GM21619 (cell line): ENCODE measurements around the gene SVOPL.
A peak's percentile ranks its signal among the peaks of the same experiment; 100 is the strongest.

ENCODE experiments used
- ATAC-seq: cut with Tn5 transposase; IDR thresholded peaks from one replicate; pipeline ENCODE4 v1.9.1; 2021; ENCODE audit not compliant: unreplicated experiment

SVOPL gene

GRCh38 chr7:138610671-138611170 is 90.4 kb downstream of the SVOPL start:
- no peak for ATAC-seq

DNA sequence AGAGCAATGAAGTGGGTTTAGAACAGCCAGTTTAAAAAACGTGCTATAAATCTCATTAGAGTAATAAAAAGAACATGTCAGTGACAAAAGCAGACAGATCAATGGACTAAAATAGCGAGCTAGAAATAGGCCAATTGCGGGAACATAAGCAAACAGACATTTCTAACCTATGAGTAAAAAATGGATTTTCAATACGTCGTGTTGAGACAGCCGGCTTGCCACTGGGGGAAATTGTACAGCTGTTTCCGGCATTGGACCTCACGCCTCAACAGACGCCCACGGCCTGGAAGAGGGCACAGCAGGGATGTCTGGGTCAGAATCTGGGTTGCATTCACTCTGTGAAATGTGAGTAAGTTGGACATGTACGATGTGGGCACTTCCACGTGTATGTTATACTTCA is 92.9 kb downstream of the SVOPL start:
- no peak for ATAC-seq

DNA sequence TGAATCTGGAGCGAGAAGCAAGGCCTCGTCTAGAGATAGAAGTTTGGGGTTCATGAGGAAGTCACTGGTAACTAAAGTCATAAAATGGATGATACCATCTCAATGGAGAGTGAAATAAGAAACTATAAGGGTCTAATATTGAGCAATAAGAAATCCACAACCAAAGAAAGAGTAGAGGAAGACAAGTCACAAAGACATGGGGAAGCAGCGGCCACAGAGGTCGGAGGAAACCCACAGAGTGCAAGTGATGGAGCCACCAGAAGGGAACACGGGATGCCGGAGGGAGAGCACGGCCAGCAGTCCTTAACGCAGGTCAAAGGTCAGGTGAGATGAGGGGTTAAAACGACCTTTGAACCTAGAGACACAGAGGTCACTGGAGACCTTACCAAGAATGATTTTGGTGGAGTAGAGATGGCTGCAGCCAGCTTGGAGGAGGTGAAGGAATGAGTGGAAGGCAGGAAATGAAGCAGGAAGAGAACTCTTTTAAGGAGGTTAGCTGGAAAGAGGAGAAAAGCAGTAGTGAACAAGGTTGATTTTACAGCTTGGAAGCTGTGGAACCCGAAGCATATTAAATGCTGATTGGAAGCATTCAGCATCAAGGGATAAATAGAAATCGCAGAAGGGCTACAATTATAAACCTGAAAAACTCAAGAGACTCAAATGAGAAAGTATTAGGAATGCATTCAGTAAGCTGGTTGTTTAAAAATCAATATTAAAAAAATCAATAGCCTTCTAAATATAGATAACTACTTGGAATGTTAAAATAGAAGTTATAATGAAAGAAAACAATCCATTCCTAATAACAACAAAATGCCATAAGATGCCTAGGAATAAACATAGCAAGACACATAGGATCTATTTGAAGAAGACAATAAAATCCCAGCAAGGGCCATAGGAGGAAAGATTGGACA is 93.7 kb downstream of the SVOPL start:
- ATAC-seq = no peak

DNA sequence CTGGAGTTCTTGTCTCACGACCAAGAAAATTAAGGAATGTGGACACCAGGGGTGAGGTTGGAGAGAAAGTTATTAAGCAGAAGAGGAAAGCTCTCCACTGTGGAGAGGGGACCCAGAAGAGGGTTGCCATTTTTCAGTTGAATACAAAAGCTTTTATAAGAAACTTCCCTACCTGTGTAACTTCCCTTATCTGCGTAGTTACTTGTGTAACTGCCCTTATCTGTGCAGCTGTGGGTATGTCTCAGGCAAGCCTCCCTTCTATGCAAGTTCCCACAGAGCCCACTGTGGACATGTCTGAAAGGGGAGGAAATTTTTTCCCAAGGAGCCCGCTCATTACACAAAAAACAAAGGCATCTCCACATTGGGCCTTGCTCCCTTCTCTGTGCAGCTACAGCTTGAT is 94.9 kb downstream of the SVOPL start:
- no peak for ATAC-seq

DNA sequence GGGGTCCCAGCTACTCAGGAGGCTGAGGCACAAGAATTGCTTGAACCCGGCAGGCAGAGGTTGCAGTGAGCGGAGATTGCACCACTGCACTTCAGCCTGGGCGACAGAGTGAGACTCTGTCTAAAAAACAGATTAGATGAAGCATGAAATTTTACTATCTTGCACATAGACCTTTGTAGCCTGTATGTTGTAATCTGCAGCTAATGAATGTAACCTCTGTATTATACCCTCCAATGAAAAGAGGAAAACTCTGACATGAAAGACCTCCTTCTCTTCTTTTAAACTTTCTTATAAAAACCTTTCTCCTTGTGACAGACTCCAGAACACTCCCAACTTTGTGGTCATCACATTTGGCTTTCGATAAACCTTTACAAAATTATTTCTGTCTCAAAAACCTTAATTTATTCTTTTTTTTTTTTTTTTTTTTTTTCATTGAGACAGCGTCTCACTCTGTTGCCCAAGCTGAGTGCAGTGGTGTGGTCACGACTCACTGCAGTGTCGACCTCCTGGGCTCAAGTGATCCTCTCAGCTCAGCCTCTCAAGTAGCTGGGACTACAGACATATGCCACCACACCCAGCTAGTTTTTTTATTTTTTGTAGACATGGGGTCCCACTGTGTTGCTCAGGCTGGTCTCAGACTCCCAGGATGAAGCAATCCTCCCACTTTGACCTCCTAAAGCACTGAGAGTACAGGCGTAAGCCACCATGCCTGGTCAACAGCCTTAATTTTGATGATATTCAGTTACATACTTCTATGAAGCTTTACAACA is 97.4 kb downstream of the SVOPL start:
- ATAC-seq = no peak

DNA sequence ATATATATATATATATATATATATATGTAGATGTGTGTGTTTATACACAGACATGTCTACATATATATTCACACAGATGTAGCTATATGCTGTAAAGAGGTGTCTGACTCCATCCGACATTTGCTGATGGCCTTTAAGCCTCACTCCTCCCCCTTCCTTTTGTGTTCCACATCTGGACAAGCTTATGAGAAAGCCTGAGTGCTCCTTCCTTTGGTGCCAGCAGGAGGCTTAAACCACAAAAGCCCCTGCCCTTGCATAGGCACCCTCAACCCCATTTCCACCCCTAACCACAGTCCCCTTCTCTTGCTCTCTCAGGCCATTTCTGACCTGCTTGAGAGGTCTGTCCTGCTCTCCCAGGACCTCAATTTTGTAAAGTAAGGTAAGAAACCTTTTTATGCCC is 98.7 kb downstream of the SVOPL start:
- no peak for ATAC-seq

GRCh38 chr7:138595454-138595853 is 105.7 kb downstream of the SVOPL start:
- no peak for ATAC-seq

DNA sequence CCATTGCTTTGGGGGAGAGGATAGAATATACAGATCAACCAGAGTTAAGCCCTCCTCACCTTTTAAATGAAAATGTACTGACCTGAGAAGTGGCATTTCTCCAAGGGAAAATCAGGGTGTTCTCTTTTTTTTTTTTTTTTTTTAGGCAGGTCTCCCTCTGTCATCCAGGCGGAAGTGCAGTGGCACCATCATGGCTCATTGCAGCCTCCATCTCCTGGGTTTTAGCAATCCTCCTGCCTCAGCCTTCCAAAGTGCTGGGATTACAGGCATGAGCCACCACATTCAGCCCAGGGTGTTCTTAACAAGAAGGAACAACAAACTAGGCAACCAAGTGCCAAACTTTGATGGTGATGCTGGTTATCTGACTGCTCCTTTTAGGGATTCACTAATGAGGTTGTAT is 111.0 kb downstream of the SVOPL start:
- no peak for ATAC-seq

DNA sequence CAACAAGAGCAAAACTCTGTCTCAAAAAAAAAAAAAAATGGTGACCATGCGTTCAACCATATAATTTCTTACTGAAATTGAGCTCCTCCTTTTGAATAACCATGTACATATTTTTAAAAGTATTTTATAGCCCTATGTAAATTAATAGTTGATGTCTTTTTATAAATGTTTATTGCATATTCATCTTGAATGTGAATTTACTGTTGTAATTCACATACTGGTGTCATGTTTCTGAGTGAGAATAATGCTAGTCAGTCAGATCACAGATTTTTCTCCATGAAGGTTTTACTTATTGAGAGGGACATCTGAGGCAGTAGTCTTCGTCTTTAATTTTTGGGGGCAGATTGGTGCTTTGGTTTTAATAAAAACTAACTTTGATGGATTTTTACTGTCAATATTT is 112.2 kb downstream of the SVOPL start:
- ATAC-seq = no peak

GRCh38 chr7:138587485-138587884 is 113.7 kb downstream of the SVOPL start:
- ATAC-seq = no peak

DNA sequence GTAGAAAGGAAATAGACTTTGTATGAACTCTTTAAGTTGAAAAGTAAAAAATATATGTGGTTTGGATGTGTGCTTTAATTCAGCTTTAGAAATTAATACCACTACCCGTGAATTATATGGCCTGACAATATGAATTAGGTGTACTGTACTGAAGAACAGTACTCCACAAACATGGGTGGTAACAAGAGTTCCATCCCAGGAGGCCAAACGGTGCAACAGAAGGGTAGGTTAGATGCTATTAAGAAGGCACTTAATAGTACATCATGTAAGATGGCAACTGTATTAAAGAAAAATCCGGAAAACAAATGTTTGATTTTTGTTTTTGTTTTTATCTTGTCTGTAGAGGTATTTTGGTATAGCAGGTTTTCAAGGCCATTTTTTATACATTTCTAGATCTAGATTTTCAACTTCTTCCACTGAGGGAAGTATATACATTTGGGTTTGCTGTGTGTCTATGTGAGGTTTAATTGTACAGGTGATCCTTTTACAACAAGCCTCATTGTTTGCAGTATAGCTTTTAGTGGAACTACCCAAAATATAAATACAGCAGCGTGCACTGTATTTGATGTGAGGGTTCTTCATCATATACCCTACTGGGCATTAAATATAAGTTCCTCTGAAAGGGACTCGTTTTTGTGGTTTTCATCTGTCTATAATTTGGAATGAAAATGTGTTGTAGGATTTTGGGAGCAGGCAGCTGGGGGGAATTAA is 115.7 kb downstream of the SVOPL start:
- ATAC-seq = no peak

GRCh38 chr7:138584696-138585095 is 116.5 kb downstream of the SVOPL start:
- no peak for ATAC-seq

DNA sequence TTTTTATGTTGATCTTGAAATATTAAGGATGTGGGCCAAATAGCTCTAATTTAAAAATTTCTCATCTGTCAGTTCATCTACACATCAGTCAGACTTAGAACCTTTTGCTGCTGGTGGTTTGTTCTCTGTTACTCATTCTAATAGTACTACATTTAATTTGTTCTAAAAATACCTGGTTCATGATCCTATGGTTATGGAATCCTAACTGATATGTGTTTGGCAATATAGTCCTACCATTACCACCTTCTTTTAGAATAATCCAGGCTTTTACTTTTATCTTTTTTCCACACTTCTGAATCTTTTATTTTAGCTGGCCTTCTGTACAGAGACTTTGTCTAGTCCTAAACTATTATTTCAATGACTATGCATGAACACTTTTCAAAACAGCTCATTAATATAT is 116.9 kb downstream of the SVOPL start:
- ATAC-seq = no peak

GRCh38 chr7:138581065-138581464 is 120.1 kb downstream of the SVOPL start:
- peak; percentile 48 for ATAC-seq

- ATAC-seq = no peak
Measured at GRCh38 chr7:138579671-138580070, 121.5 kb downstream of the SVOPL start.

GRCh38 chr7:138579136-138579535 is 122.0 kb downstream of the SVOPL start:
- ATAC-seq = no peak

GRCh38 chr7:138575897-138576428 is 125.2 kb downstream of the SVOPL start:
- ATAC-seq = no peak

GRCh38 chr7:138573741-138574140 is 127.4 kb downstream of the SVOPL start:
- no peak for ATAC-seq

GRCh38 chr7:138570715-138571114 is 130.4 kb downstream of the SVOPL start:
- no peak for ATAC-seq

GRCh38 chr7:138569418-138569817 is 131.7 kb downstream of the SVOPL start:
- ATAC-seq = no peak

DNA sequence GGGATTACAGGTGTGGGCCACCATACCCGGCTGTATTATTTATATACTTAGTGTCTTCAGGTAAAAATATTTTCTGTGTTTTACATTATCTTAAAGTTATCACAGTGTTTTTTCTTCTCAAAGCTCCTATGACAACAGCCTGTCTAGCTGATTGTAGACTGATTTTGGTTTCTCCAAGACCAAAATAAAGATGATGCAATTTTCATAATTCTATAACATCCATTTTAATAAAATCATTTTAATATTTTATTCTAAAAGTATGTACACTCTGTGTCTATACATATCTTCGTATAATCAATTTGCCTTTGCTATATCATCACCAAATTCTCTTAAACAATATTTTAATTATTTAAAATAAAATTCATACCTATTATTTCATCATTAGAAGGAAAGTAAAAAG is 132.5 kb downstream of the SVOPL start:
- no peak for ATAC-seq
